SK-N-SH treated with all-trans-retinoic acid at 6 μM for 48 hours (cell line): Measurements from ENCODE around the gene NDUFV3.

Experiments used
- ARNTL ChIP-seq: fragments of 450-650 bp; formaldehyde crosslinking; IDR thresholded peaks from 2 replicates; pipeline ENCODE4 v1.5.0; 2020; ENCODE audit warnings: low read depth, mild to moderate bottlenecking, moderate library complexity, borderline replicate concordance
- CSRNP3 ChIP-seq: fragments of 250-450 bp; sonication (Bioruptor Pico); IDR thresholded peaks from 2 replicates; pipeline ENCODE4 v1.5.1; 2021; ENCODE audit warnings: mild to moderate bottlenecking, moderate library complexity
- OSR1 ChIP-seq: fragments of 250-450 bp; sonication (Bioruptor Pico); IDR thresholded peaks from 2 replicates; pipeline ENCODE4 v1.8.0; 2022; ENCODE audit warnings: moderate library complexity, mild to moderate bottlenecking, inconsistent platforms
- PPARA ChIP-seq: fragments of 250-450 bp; sonication (Bioruptor Pico); IDR thresholded peaks from 2 replicates; pipeline ENCODE4 v1.5.0; 2020; ENCODE audit warnings: mild to moderate bottlenecking, borderline replicate concordance
- ZNF565 ChIP-seq: fragments of 450-650 bp; formaldehyde crosslinking; conservative IDR thresholded peaks from 2 replicates; pipeline ENCODE4 v1.5.0; 2020; ENCODE audit warnings: low read depth, mild to moderate bottlenecking, moderate library complexity
- ZNF70 ChIP-seq: fragments of 450-650 bp; formaldehyde crosslinking; IDR thresholded peaks from 2 replicates; pipeline ENCODE4 v1.5.0; 2020; ENCODE audit warnings: mild to moderate bottlenecking, moderate library complexity

GRCh38 chr21:42921927-42922326, 28.8 kb downstream of the NDUFV3 start:
- no peak for TF ChIP-seq PPARA (CRISPR knock-in tag)
- no peak for TF ChIP-seq CSRNP3 (CRISPR knock-in tag)
- no peak for TF ChIP-seq ZNF565 (CRISPR knock-in tag)
- TF ChIP-seq OSR1 (CRISPR knock-in tag), result no peak
- no peak for TF ChIP-seq ARNTL (CRISPR knock-in tag)
- TF ChIP-seq ZNF70 (CRISPR knock-in tag), result no peak
